Muscle of leg (tissue), 11 donors: ENCODE data around the gene L3MBTL4. TPM values are rescaled to one million over a fixed set of nuclear protein-coding genes. Genes with fewer than 3 reads are reported as not detected.

Experiments
- DNase-seq: peaks from one replicate; pipeline ENCODE4 v3.0.0; 2013
- H3K27ac ChIP-seq: one replicate; pipeline ENCODE4 v1.5.1; 2013; ENCODE audit warnings: mild to moderate bottlenecking, low read length, control low read depth
- H3K27me3 ChIP-seq: one replicate; pipeline ENCODE4 v1.6.1; 2013; ENCODE audit warnings: low read length; ENCODE audit not compliant: control insufficient read depth, insufficient read depth
- H3K36me3 ChIP-seq: one replicate; pipeline ENCODE4 v1.6.1; 2013; ENCODE audit warnings: low read length; ENCODE audit not compliant: control insufficient read depth, insufficient read depth
- H3K4me1 ChIP-seq: one replicate; pipeline ENCODE4 v1.6.1; 2013; ENCODE audit warnings: low read length; ENCODE audit not compliant: control insufficient read depth, insufficient read depth
- H3K4me3 ChIP-seq: one replicate; pipeline ENCODE4 v1.5.1; 2013; ENCODE audit warnings: low read length, control low read depth
- H3K9me3 ChIP-seq: replicated peaks from 2 replicates; pipeline ENCODE4 v1.6.1; 2013; ENCODE audit warnings: low read depth, low read length; ENCODE audit not compliant: control insufficient read depth
- WGBS: methylation state at CpG from one replicate; pipeline ENCODE4 v1.1.5; 2013; ENCODE audit warnings: missing lambda C conversion rate; ENCODE audit not compliant: insufficient coverage; 5-methylcytosine and 5-hydroxymethylcytosine counted together
- polyA plus RNA-seq, 8 donors: library from polyadenylated mRNA; unstranded; fragments of 120-200 nt; gene quantifications; one replicate each; pipeline versions ENCODE4 v1.2.1 to v1.2.3, GENCODE V29; 2013; ENCODE audit warnings: inconsistent platforms in 1 of 8, low replicate concordance in 1 of 8; ENCODE audit not compliant: insufficient read length in 8 of 8, insufficient read depth in 1 of 8
- total RNA-seq: library from RNA; stranded (reverse); fragments of 120-200 nt; gene quantifications from one replicate; pipeline ENCODE4 v1.2.4, GENCODE V29; 2013

L3MBTL4 gene
- total and polyA plus RNA-seq, 9 donors, result 0.78 to 4.2 (median 1.4) TPM

- Histone ChIP-seq H3K27me3 (no peaks in the 10 kb centered on the region), H3K36me3 (no peaks in the 10 kb centered on the region), H3K9me3 (no peaks in the 10 kb centered on the region), H3K4me3 (no peak overlapping the region), H3K27ac (no peak overlapping the region), H3K4me1 (no peaks in the 10 kb centered on the region)
- WGBS, result 89% methylated on average over 8 of the region's 10 CpGs
- no peak for DNase-seq
Measured at GRCh38 chr18:6132751-6133368, 281.9 kb downstream of the L3MBTL4 start.

GRCh38 chr18:6120820-6121279 lies 293.9 kb downstream of the L3MBTL4 start:
- H3K27me3 ChIP-seq, result no peaks in the 10 kb centered on the region
- H3K4me3 ChIP-seq, result no peak overlapping the region
- DNase-seq, result no peak
- H3K9me3 ChIP-seq, result no peaks in the 10 kb centered on the region
- no peak overlapping the region for H3K27ac ChIP-seq
- no peaks in the 10 kb centered on the region for H3K4me1 ChIP-seq
- WGBS, result no CpG with 5 or more reads among the region's 4 CpGs
- H3K36me3 ChIP-seq, result no peaks in the 10 kb centered on the region

GRCh38 chr18:6119761-6120160 lies 294.9 kb downstream of the L3MBTL4 start:
- Histone ChIP-seq H3K4me1 (no peaks in the 10 kb centered on the region), H3K27me3 (no peaks in the 10 kb centered on the region), H3K27ac (no peak overlapping the region), H3K4me3 (no peak overlapping the region), H3K36me3 (no peaks in the 10 kb centered on the region), H3K9me3 (no peaks in the 10 kb centered on the region)
- DNase-seq, result no peak
- 80% methylated on average over 1 of the region's 1 CpG for WGBS

GRCh38 chr18:6118080-6118479 lies 296.6 kb downstream of the L3MBTL4 start:
- H3K27ac ChIP-seq, result no peak overlapping the region
- no peaks in the 10 kb centered on the region for H3K9me3 ChIP-seq
- H3K27me3 ChIP-seq, result no peaks in the 10 kb centered on the region
- no peaks in the 10 kb centered on the region for H3K4me1 ChIP-seq
- H3K36me3 ChIP-seq, result no peaks in the 10 kb centered on the region
- WGBS, result 53% methylated on average over 2 of the region's 2 CpGs
- DNase-seq, result no peak
- H3K4me3 ChIP-seq, result no peak overlapping the region

GRCh38 chr18:6115710-6116109 lies 299.0 kb downstream of the L3MBTL4 start:
- 95% methylated on average over 4 of the region's 4 CpGs for WGBS

GRCh38 chr18:6113650-6114049 lies 301.1 kb downstream of the L3MBTL4 start:
- Histone ChIP-seq H3K36me3 (no peaks in the 10 kb centered on the region), H3K4me3 (no peak overlapping the region), H3K27ac (no peak overlapping the region), H3K9me3 (no peaks in the 10 kb centered on the region), H3K27me3 (no peaks in the 10 kb centered on the region), H3K4me1 (no peaks in the 10 kb centered on the region)
- 80% methylated on average over 1 of the region's 2 CpGs for WGBS
- DNase-seq, result no peak

More at GRCh38 chr18:6115710-6116109, 299.0 kb downstream of the L3MBTL4 start:
- Histone ChIP-seq H3K4me1 (no peaks in the 10 kb centered on the region), H3K27me3 (no peaks in the 10 kb centered on the region), H3K27ac (no peak overlapping the region), H3K9me3 (no peaks in the 10 kb centered on the region), H3K36me3 (no peaks in the 10 kb centered on the region), H3K4me3 (no peak overlapping the region)
- DNase-seq, result no peak

GRCh38 chr18:6111726-6112125 lies 303.0 kb downstream of the L3MBTL4 start:
- Histone ChIP-seq H3K9me3 (no peaks in the 10 kb centered on the region), H3K4me1 (no peaks in the 10 kb centered on the region), H3K36me3 (no peaks in the 10 kb centered on the region), H3K4me3 (no peak overlapping the region), H3K27me3 (no peaks in the 10 kb centered on the region), H3K27ac (no peak overlapping the region)
- DNase-seq, result no peak
- WGBS, result no CpG with 5 or more reads among the region's 3 CpGs

GRCh38 chr18:6109743-6110142 lies 305.0 kb downstream of the L3MBTL4 start:
- Histone ChIP-seq H3K4me1 (no peaks in the 10 kb centered on the region), H3K4me3 (no peak overlapping the region), H3K9me3 (no peaks in the 10 kb centered on the region), H3K27me3 (no peaks in the 10 kb centered on the region), H3K27ac (no peak overlapping the region), H3K36me3 (no peaks in the 10 kb centered on the region)
- DNase-seq, result no peak
- no CpG with 5 or more reads among the region's 6 CpGs for WGBS

- H3K9me3 ChIP-seq, result no peaks in the 10 kb centered on the region
- no peaks in the 10 kb centered on the region for H3K36me3 ChIP-seq
- DNase-seq, result no peak
- H3K4me1 ChIP-seq, result no peaks in the 10 kb centered on the region
- no peak overlapping the region for H3K27ac ChIP-seq
- WGBS, result 76% methylated on average over 4 of the region's 6 CpGs
- H3K4me3 ChIP-seq, result no peak overlapping the region
- H3K27me3 ChIP-seq, result no peaks in the 10 kb centered on the region
Measured at GRCh38 chr18:6107794-6108193, 306.9 kb downstream of the L3MBTL4 start.

GRCh38 chr18:6106091-6106685 lies 308.5 kb downstream of the L3MBTL4 start:
- WGBS, result 0% methylated on average over 1 of the region's 1 CpG
- no peaks in the 10 kb centered on the region for H3K4me1 ChIP-seq
- DNase-seq, result peak; percentile 49

More at GRCh38 chr18:6106091-6106685, 308.5 kb downstream of the L3MBTL4 start:
- Histone ChIP-seq H3K36me3 (no peaks in the 10 kb centered on the region), H3K9me3 (no peaks in the 10 kb centered on the region), H3K27ac (no peak overlapping the region), H3K4me3 (no peak overlapping the region), H3K27me3 (no peaks in the 10 kb centered on the region)
